ENCODE results near the gene PARP15. TPM values are rescaled to one million over a fixed set of nuclear protein-coding genes. Genes with fewer than 3 reads are reported as not detected.

The PARP15 gene
- total and polyA plus RNA-seq, 2 donors (not counting 3 experiments of a cell fraction or from before 2014, with no cell fraction given) = 0.81 to 1.4 TPM

- no TSS peak for BruUV-seq (replicated peaks)
- no peak overlapping the region for H3K4me2 ChIP-seq (ENCODE audit: insufficient read depth, low read length)
- DNase-seq (ENCODE audit: low read depth, low spot score) (no peak), FAIRE-seq (no peak)
- no peak overlapping the region for H3K4me3 ChIP-seq (replicated peaks in 1 of 3; ENCODE audit: insufficient read depth in 1 of 3, low read depth in 1 of 3, low read length in 3 of 3)
- H3K79me2 ChIP-seq (ENCODE audit: control insufficient read depth, insufficient read depth, low read length) = no peaks in the 10 kb centered on the region
- intact Hi-C loops (cut with micrococcal nuclease) (no loop called here), dilution Hi-C loops (cut with MboI; ENCODE audit: extremely low pct_ligation_motif_present, low sequenced_read_pairs) (no loop called here)
- peaks cover 4% of the 10 kb centered on the region for H3K9me3 ChIP-seq (replicated peaks; ENCODE audit: control insufficient read depth, insufficient read depth, low read length)
- no peak overlapping the region for H3K9ac ChIP-seq (replicated peaks; ENCODE audit: extremely low read depth, insufficient read depth, low read length)
- TF ChIP-seq FOS (IDR thresholded peaks at IDR 0.05; ENCODE audit: borderline replicate concordance, insufficient read depth, low read length) (no peak), POLR2A (IDR thresholded peaks at IDR 0.05; ENCODE audit: low read depth, low read length) (no peak)
- peaks cover 3% of the 10 kb centered on the region for H3K4me1 ChIP-seq (ENCODE audit: control insufficient read depth, extremely low read depth, insufficient read depth, low read length)
- H3K36me3 ChIP-seq (ENCODE audit: control insufficient read depth in 2 of 2, extremely low read depth in 1 of 2, insufficient read depth in 2 of 2, low read length in 2 of 2) = no peaks in the 10 kb centered on the region
- ChIA-PET CTCF (no interaction called here), POLR2A (no interaction called here)
- peaks cover 0 to 4% of the 10 kb centered on the region in 2 experiments for H3K27me3 ChIP-seq (ENCODE audit: control insufficient read depth in 2 of 2, insufficient read depth in 2 of 2, low read length in 2 of 2)
- no peak overlapping the region for H2AFZ ChIP-seq (ENCODE audit: low read depth, low read length)
- H3K27ac ChIP-seq (ENCODE audit: insufficient read depth, low read depth, low read length) = no peak overlapping the region
- H3K9me1 ChIP-seq (replicated peaks; ENCODE audit: control insufficient read depth, extremely low read depth, insufficient read depth, low read length) = no peaks in the 10 kb centered on the region
- H4K20me1 ChIP-seq (replicated peaks; ENCODE audit: control insufficient read depth, extremely low read depth, insufficient read depth, low read length) = no peaks in the 10 kb centered on the region
Observed at GRCh38 chr3:122608916-122609315, 31.5 kb downstream of the PARP15 start.

GRCh38 chr3:122609798-122610559 is 32.5 kb downstream of the PARP15 start:
- Histone ChIP-seq H4K20me1 (replicated peaks; ENCODE audit: control insufficient read depth, extremely low read depth, insufficient read depth, low read length) (no peaks in the 10 kb centered on the region), H3K4me1 (ENCODE audit: control insufficient read depth, extremely low read depth, insufficient read depth, low read length) (peaks cover 3% of the 10 kb centered on the region), H3K27me3 (ENCODE audit: control insufficient read depth in 2 of 2, insufficient read depth in 2 of 2, low read length in 2 of 2) (peaks cover 0 to 4% of the 10 kb centered on the region in 2 experiments), H3K9me3 (replicated peaks; ENCODE audit: control insufficient read depth, insufficient read depth, low read length) (peaks cover 4% of the 10 kb centered on the region), H3K4me3 (replicated peaks in 1 of 3; ENCODE audit: insufficient read depth in 1 of 3, low read depth in 1 of 3, low read length in 3 of 3) (no peak overlapping the region), H3K9ac (replicated peaks; ENCODE audit: extremely low read depth, insufficient read depth, low read length) (no peak overlapping the region), H3K9me1 (replicated peaks; ENCODE audit: control insufficient read depth, extremely low read depth, insufficient read depth, low read length) (no peaks in the 10 kb centered on the region), H3K36me3 (ENCODE audit: control insufficient read depth in 2 of 2, extremely low read depth in 1 of 2, insufficient read depth in 2 of 2, low read length in 2 of 2) (no peaks in the 10 kb centered on the region), H3K79me2 (ENCODE audit: control insufficient read depth, insufficient read depth, low read length) (no peaks in the 10 kb centered on the region), H3K27ac (ENCODE audit: insufficient read depth, low read depth, low read length) (peak overlapping the region; percentile 52), H2AFZ (ENCODE audit: low read depth, low read length) (peak overlapping the region; percentile 79), H3K4me2 (ENCODE audit: insufficient read depth, low read length) (peak overlapping the region; percentile 27)
- BruUV-seq (replicated peaks) = TSS peak; percentile 70
- FAIRE-seq = peak; percentile 92
- peak; percentile 39 for TF ChIP-seq POLR2AphosphoS5 (IDR thresholded peaks at IDR 0.05; ENCODE audit: insufficient read depth, low read depth, low read length)
- TF ChIP-seq JUN (IDR thresholded peaks at IDR 0.05; ENCODE audit: borderline replicate concordance, insufficient read depth, insufficient read length, low read depth) = peak; percentile 90
- TF ChIP-seq POLR2A (IDR thresholded peaks at IDR 0.05; ENCODE audit: low read depth, low read length) = no peak
- peak; percentile 94 for TF ChIP-seq FOS (IDR thresholded peaks at IDR 0.05; ENCODE audit: borderline replicate concordance, insufficient read depth, low read length)
- dilution Hi-C loops (cut with MboI; ENCODE audit: extremely low pct_ligation_motif_present, low sequenced_read_pairs) = no loop called here
- POLR2A ChIA-PET = no interaction called here
- intact Hi-C loops (cut with micrococcal nuclease) = no loop called here
- CTCF ChIA-PET = interaction anchor here (0.8 to 1.0 kb wide), 2 partner anchors 16 to 19 kb away, joined by 3 read pairs; no protein-coding TSS in a partner anchor
- DNase-seq (ENCODE audit: low read depth, low spot score) = peak; percentile 67

Measured in endothelial cell of umbilical vein (primary cell).